SU-DHL-6 (cell line): ENCODE measurements around the gene ABCA12.

ENCODE experiments used
- H2AFZ ChIP-seq: fragments of 200-600 bp; sonication (generic); 2 replicates; pipeline ENCODE4 v1.6.1; 2014; ENCODE audit warnings: low read depth, mild to moderate bottlenecking, moderate library complexity, mixed read lengths, antibody characterized with exemption, low read length; ENCODE audit not compliant: severe bottlenecking
- H3F3A ChIP-seq: fragments of 200-600 bp; shearing (Covaris generic); 2 replicates; pipeline ENCODE4 v1.6.0; 2016; ENCODE audit warnings: antibody characterized with exemption, mild to moderate bottlenecking; ENCODE audit not compliant: insufficient read depth
- H3K27ac ChIP-seq: fragments of 200-600 bp; sonication (generic); 2 replicates; pipeline ENCODE4 v1.5.1; 2016; ENCODE audit warnings: low read depth, mild to moderate bottlenecking, low read length, moderate library complexity, mixed read lengths
- H3K27me3 ChIP-seq: fragments of 200-600 bp; sonication (generic), shearing (Covaris generic); 2 replicates; pipeline ENCODE4 v1.6.0; 2014; ENCODE audit warnings: mild to moderate bottlenecking, low read length
- H3K36me3 ChIP-seq: fragments of 200-600 bp; sonication (generic); 2 replicates; pipeline ENCODE4 v1.6.1; 2014; ENCODE audit warnings: mild to moderate bottlenecking, low read length, mixed read lengths
- H3K4me2 ChIP-seq: fragments of 300-600, 200-600 bp; shearing (Covaris generic), sonication (generic); 2 replicates; pipeline ENCODE4 v1.6.0; 2014; ENCODE audit warnings: low read length, low read depth, mild to moderate bottlenecking; ENCODE audit not compliant: poor library complexity, severe bottlenecking
- H3K4me3 ChIP-seq: fragments of 200-600 bp; sonication (generic); 2 replicates; pipeline ENCODE4 v1.5.1; 2014; ENCODE audit warnings: antibody characterized with exemption, low read length, mild to moderate bottlenecking, mixed read lengths; ENCODE audit not compliant: insufficient read depth, poor library complexity, severe bottlenecking
- H3K79me2 ChIP-seq: fragments of 200-600 bp; sonication (generic); 2 replicates; pipeline ENCODE4 v1.6.1; 2014; ENCODE audit warnings: mild to moderate bottlenecking, low read length, moderate library complexity; ENCODE audit not compliant: insufficient read depth
- H3K9ac ChIP-seq: fragments of 200-600 bp; sonication (generic); 2 replicates; pipeline ENCODE4 v1.7.0; 2014; ENCODE audit warnings: mild to moderate bottlenecking, low read length
- H3K9me2 ChIP-seq: fragments of 200-600 bp; sonication (generic); replicated peaks from 2 replicates; pipeline ENCODE4 v1.6.1; 2014; ENCODE audit warnings: low read length; ENCODE audit not compliant: insufficient read depth
- H3K9me3 ChIP-seq: fragments of 200-600 bp; sonication (generic); 2 replicates; pipeline ENCODE4 v1.6.1; 2014; ENCODE audit warnings: low read length, mixed read lengths; ENCODE audit not compliant: insufficient read depth
- H4K20me1 ChIP-seq: fragments of 200-600 bp; sonication (generic); 2 replicates; pipeline ENCODE4 v1.6.1; 2014; ENCODE audit warnings: low read depth, mild to moderate bottlenecking, antibody characterized with exemption, low read length, moderate library complexity, mixed read lengths
- CTCF ChIP-seq: fragments of 200-600 bp; sonication (generic); IDR thresholded peaks from one replicate; pipeline ENCODE4 v1.5.1; 2017; ENCODE audit warnings: antibody characterized with exemption, mild to moderate bottlenecking, low read length, moderate library complexity; ENCODE audit not compliant: insufficient read depth, poor library complexity, severe bottlenecking
- EZH2phosphoT487 ChIP-seq: fragments of 200-600 bp; sonication (generic), shearing (Covaris generic); conservative IDR thresholded peaks from 2 replicates; pipeline ENCODE4 v1.6.1; 2018; ENCODE audit warnings: mild to moderate bottlenecking, antibody characterized with exemption, low read length, moderate library complexity, mixed read lengths

The ABCA12 gene

GRCh38 chr2:214904634-214905033 lies 233.8 kb downstream of the ABCA12 start:
- no peak overlapping the region for H3K4me2 ChIP-seq

GRCh38 chr2:214904176-214904575 lies 234.2 kb downstream of the ABCA12 start:
- Histone ChIP-seq H3F3A (no peaks in the 10 kb centered on the region), H3K9ac (no peak overlapping the region), H3K4me3 (no peak overlapping the region), H3K4me2 (no peak overlapping the region), H3K9me3 (no peaks in the 10 kb centered on the region), H3K36me3 (no peaks in the 10 kb centered on the region), H3K9me2 (no peaks in the 10 kb centered on the region), H3K79me2 (no peaks in the 10 kb centered on the region), H2AFZ (no peak overlapping the region), H3K27me3 (no peaks in the 10 kb centered on the region), H4K20me1 (no peaks in the 10 kb centered on the region), H3K27ac (no peak overlapping the region)
- no peak for TF ChIP-seq CTCF
- no peak for TF ChIP-seq EZH2phosphoT487

More at GRCh38 chr2:214904634-214905033, 233.8 kb downstream of the ABCA12 start:
- Histone ChIP-seq H3K9me3 (no peaks in the 10 kb centered on the region), H3K27me3 (no peaks in the 10 kb centered on the region), H3K9ac (no peak overlapping the region), H3K27ac (no peak overlapping the region), H3F3A (no peaks in the 10 kb centered on the region), H3K4me3 (no peak overlapping the region), H3K36me3 (no peaks in the 10 kb centered on the region), H3K79me2 (no peaks in the 10 kb centered on the region), H2AFZ (no peak overlapping the region), H3K9me2 (no peaks in the 10 kb centered on the region), H4K20me1 (no peaks in the 10 kb centered on the region)
- TF ChIP-seq EZH2phosphoT487 (no peak), CTCF (no peak)

GRCh38 chr2:214902286-214902685 lies 236.1 kb downstream of the ABCA12 start:
- Histone ChIP-seq H3F3A (no peaks in the 10 kb centered on the region), H3K9me2 (no peaks in the 10 kb centered on the region), H3K4me3 (no peak overlapping the region), H3K9me3 (no peaks in the 10 kb centered on the region), H3K27me3 (no peaks in the 10 kb centered on the region), H2AFZ (no peak overlapping the region), H3K27ac (no peak overlapping the region), H3K9ac (no peak overlapping the region), H3K4me2 (no peak overlapping the region), H3K79me2 (no peaks in the 10 kb centered on the region), H4K20me1 (no peaks in the 10 kb centered on the region), H3K36me3 (no peaks in the 10 kb centered on the region)
- TF ChIP-seq EZH2phosphoT487 (no peak), CTCF (no peak)
